HG03520 (cell line): ENCODE data around the gene ADRA2B.
"Not testable (repeated sequence)": the region's sequence is repeated elsewhere in the genome, so short reads cannot be mapped to it uniquely, and the experiment has no call there.

ENCODE experiments used
- ATAC-seq: cut with Tn5 transposase; IDR thresholded peaks from one replicate; pipeline ENCODE4 v1.9.1; 2021; ENCODE audit warnings: mild to moderate bottlenecking, moderate library complexity; ENCODE audit not compliant: unreplicated experiment

Gene ADRA2B

DNA sequence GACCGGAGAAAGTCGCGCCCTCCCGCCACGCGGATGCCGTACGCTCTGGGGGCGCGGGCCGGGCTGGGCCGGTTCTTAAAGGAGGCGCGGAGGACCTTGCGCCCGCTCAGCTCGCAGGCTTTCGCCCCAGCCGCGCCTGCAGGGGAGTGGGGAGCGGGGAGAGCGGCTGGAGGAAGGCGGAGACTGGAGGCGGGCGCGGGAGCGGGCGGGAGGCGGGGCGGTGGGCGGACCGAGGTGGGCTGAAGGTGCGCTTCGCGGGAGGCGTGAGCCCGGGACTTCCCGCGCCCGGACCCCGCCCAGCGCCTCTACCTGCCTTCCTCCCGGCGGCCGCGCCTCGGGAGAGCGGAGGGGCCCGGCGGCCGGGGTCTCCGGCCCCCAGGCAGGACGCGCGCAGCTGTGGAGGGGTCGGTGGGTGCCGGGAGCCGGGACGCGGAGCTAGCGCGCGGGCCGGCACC lies at the start of gene ADRA2B:
Gene ADRA2B, minus strand, starts transcription at position 148 of the 455 bp plus-strand sequence. CDS start 422 bp downstream, outside the sequence.
- ATAC-seq = peak; percentile 38

DNA sequence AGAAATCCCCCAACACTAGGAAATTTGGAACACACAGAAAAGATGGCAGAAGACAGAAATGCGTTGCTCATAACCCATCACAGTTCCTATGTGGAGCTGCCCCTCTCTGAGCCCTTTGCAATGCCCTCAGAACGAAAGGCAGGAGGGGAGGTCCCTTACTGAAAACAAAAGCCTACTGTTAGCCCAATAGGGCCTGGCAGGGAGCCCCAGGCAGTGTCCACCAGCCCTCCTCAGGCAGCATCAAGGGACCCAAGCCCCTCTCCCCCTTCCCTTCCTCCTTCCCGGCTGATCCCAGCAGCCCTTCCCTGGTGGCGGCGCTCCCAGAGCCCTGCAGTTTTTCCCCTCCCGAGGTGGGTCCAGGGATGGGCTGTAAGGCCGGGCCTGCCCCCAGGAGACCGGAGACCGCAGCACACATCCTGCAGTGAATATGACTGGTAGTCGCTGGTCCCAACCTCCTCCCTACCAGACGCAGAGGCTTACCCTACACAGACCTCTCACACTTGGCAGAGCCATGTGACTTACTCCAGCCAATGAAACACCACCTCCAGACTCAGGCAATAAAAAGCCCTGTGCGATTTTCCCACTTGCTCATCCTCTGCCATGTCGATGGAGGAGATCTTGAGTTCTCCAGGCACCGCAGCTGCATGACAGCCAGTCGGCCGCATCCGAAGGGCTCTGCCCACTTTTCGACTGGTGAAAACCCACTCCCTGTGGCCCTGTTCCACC lies 48.3 kb upstream of the ADRA2B start:
- peak; percentile 65 for ATAC-seq

DNA sequence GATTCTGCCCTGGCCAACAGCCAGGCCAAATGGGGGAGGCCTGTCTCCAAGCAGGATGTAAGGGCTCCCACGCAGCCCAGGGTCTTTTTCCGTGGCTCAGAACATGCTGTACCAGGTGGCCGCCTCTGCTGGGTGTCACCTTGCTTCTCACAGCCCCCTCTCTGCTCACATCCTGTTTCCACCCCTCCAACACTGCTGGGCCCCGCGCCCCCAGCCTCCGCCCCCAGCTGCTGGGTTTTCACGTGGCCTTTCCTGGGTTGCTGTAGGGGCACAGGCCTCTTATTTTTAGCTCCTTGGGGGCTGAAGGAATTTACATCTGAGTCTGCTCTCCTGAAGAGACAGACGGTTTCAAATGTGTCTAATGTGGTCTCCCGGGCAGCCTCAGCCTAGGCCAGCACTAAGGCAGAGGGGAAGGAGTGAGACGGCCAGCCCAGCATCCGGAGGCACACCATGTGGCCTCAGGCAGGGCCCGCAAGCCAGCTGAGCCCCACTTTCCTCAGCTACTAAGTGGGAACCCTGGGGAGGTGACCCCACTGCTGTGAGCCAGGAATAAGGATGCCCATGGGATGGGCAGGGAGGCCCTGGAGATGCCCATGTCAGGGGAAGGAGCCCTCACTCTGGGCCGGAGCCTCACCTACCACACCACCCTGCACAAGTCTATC lies 47.5 kb upstream of the ADRA2B start:
- peak; percentile 45 for ATAC-seq

DNA sequence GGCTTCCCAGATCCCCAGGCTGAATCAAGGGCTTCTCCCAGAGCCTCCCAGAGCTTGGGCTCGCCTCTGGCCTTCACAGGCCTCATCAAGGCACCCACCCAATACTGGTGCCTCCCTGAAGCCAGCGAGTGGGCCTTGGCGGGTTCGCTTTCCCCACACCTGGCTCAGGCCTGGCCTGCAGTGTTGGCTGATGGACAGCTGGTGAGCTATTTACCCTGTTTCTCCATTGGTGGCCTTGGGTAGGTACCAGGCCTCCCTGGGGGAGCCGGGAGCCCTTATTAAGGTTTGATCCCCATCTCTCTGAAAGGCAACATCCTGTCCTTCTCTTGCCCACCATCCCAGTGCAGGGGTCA lies 47.0 kb upstream of the ADRA2B start:
- ATAC-seq = peak; percentile 5

DNA sequence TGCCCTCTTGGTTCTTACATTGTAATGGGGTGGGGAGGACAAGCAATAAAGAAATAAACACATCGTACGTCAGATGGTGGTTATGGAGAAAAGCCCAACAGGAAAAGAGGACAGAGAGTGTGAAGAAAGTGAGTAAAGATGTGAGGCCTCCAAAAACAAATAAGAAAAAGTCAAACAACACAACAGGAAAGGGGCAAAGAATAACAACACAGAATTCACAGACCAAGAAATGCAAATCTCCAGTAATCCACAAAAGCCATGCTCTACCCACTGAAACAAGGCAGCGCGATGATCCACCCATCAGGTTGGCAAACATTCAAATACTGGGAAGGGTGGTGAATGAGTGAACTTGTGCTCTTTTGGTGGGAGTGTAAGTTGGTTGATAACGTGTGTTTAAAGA lies 45.5 kb upstream of the ADRA2B start:
- no peak for ATAC-seq

DNA sequence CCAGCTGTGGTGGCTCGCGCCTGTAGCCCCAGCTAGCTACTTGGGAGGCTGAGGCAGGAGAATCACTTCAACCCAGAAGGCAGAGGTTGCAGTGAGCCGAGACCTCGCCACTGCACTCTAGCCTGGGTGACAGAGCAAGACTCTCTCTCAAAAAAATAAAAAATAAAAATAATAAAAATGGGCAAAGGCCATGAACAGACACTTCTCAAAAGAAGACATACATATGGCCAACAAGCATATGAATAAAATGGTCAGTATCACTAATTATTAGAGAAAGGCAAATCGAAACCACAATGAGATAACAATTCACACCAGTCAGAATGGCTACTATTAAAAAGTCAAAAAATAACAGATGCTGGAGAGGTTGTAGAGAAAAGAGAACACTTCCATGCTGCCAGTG lies 44.0 kb upstream of the ADRA2B start:
- not testable (repeated sequence) for ATAC-seq

DNA sequence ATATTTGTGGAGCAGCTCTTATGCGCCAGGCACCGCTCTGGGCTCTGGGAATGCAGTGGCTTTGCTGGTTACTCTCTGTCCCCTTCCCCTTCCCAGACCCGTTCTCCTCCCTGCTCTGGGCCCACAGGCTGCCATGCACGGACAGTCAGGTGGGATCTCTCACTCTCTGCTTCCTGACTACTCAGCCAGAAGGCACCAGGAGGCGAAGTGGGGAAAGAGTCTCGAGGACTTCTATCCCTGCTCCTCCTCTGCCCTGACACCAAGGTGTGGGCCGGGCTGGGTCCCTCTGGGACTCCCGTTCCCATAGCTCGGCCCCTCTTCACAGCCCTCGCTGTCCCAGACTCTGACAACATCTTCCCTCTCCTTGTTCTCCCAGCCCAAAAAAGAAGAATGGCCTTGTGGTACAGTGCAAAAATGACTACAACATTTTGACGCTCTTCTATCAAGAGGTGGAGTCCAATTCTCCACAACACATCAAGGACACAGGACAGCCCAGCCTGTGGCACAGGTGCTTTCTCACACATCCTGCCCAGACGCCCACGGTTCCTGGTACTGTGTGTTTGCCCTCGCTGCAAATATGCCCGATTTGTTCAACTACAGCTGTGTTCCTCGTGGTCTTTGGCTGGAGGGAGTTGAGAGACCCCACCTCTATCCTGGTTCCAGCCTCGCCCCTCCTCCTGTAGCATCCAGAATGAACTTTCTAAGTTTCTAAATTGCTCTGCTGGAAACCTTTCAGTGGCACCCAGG lies 42.9 kb upstream of the ADRA2B start:
- ATAC-seq = no peak

DNA sequence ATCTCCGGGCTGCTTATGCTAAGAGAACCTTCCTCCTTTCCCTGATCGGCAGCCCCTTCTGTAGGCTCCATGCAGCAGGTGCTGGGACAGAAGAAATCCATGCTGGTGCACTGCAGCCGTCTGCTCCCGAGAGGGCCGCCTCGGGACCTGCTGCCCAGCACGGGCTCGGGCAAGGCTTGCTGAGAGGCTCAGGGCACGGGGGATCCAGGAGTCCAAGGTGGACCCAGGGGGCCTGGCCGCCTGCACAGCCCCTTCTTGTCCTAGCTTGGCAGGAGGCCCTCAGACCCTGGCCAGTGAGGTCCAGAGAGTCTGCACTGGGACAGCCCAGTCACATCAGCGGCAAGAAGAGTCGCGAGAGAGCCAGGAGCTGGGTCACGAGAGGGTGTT lies 42.2 kb upstream of the ADRA2B start:
- no peak for ATAC-seq

DNA sequence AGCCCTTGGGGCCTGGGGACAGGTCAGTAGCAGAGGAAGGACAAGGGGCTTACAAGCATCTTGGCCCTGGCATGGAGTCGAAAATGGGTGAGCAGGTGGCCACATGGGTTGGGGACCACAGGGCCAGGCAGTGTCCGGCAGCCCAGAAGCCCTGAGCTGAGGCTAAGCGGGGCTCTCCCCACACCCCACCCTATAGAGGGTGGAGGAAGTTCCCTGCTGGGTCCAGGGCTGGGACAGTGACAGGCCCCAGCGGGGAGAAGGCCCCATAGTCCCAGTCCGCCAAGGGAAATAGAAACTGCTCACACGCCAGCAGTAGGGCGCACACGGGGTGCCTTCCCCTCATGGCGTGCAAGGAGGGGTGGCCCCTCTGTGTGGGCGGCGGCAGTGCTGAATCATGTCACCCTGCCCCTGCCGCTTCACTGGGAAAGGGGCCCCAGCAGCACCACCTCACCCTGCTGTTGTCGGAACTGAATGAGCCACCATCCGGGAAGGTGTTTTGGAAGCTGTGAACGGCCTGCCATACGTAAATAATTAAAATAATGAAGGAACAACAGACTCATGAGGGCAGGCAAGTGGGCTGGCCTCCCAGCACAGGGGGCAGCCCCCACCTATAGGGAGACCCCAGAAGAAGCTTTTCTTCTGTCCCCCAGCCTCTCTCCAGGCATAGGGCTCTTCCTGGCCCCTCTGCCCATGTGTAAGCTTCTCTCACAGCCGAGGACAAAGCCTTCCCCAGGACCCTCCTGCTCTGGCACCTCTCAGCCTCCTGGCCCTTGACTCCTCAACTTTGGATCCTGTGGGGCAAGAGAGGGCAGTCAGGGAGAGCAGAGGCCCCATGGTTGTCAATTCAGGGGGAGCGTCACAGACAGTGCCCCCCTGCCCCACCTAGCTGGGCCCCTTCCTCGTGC lies 41.5 kb upstream of the ADRA2B start:
- peak; percentile 42 for ATAC-seq

DNA sequence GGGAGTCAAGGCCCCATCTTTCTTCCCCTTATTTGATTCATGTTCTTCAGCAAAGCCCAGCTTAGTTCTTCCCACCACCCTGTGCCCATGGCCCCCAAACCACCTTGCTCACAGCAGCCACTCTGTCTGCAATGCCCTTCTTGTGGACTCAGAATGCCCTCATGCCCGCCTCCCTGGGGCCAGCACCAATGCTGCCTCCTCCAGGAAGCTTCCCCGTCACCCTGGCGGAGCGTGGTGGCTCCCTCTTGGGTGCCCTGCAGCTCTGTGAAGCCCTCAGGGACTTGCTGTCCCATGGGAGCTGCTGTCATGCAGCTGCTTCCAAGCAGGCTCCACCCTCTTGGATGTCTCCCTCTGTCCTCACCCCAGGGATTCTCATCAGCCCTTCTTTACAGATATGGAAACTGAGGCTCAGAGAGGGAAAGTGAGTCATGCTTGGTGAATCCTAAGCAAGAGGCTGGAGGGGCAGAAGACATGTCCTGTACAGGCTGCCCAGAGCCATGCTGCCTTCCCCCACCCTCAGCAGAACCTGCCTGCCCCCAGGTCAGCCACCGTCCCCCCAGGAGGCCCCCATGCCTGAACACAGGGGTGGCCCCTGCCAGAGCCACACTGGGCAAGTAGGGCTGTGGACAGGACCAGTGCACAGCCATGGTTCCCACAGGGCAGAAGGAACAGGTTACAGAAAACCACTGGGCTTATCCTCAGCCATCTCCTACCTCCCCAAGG lies 40.7 kb upstream of the ADRA2B start:
- ATAC-seq = peak; percentile 29

DNA sequence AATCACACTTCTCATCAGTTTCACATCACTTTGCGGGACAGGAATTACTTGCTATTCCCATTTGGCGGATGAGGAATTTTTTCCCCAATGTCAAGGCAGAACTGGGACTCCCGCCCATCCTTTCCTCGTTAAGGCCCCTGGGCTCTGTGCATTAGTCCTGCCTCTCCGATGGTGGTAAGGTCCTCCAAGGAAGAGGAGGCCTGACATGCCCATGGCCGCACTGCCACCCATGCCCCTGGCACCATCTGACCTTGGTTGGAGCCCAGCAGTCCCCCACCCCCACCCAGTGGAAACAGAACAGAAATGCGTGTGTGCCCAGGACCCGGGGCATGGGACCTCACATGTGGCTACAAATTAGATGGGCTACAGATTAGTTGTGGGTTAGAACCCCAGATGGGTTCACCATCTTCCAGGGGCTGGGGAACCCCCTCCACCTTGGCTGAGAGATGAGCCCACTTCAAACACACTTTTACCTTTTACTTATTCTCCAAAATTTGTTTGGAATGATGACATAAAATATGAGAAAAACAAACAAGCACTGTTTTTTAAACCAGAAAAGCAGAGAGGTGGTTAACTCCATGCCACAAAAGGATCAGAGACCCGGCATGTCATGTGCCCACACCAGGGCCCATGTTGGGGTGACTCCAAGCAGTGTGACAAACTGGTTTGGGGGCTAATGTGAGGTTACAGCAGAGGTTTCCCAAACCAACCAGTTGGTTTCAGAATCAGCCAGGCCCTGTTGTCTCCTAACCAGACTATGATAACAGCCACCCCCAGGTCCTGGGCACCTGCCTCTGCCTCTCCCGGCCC lies 39.8 kb upstream of the ADRA2B start:
- ATAC-seq = no peak

DNA sequence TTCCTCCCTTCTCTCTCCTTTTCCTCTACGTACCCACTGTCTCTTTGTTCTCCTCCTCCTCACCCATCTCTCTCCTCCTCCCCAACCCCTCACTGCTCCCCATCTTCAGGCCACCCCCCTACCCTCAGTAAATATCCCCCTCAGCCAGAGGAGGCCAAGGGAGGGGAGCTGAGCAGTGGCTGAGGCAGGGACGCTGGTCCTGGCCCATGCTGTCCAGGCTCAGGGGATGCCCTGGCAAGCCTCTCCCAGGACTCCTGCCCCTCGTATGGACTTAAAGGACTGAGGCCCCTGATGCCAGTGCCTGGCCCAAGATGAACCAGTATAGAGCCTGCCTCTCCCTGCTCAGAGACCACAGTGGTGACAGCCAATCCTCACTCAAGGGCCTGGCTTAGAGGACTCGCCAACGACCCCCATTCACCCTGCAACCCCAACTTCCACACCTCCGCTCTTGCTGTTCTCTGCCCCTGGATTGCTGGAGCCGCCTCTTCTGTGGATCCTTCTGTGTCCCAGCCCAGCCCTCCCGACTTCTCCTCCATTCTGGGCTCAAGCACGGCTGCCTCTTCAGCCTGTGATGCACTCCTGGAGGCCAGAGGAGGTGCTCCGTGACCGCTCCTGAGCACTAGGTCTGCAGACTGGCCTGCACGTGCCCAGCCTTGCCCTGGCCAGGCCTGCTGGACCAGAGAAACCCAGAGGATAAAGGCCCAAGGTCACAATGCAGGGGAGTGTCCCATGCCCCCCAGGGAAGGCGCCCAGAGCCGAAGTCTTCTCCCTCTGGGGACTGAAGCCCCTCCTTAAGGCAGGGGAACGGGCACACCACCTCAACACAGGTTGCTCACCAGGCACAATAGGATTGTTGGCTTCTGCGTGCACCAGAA lies 38.4 kb upstream of the ADRA2B start:
- no peak for ATAC-seq

DNA sequence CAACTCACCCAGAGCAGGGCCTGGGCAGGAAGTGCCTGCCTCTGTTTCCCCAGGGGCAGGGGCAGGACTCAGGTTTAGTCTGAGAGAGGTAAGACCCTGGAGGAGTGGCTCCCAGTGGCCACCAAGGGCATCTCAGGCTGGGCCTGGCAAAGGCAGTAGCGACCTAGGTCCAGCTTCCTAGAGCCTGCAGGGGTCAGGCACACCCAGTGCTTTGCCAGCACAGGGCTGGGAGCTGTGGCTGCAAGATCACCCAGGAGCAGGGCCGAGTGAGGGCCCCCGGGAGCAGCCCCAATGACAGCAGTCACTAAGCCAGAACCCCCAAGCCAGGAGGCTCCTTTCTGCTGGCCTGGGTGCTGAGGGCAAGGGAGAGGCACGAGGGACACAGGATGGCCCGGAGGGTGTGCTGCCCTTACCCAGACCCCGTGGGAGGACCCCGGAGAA lies 37.6 kb upstream of the ADRA2B start:
- ATAC-seq = no peak

DNA sequence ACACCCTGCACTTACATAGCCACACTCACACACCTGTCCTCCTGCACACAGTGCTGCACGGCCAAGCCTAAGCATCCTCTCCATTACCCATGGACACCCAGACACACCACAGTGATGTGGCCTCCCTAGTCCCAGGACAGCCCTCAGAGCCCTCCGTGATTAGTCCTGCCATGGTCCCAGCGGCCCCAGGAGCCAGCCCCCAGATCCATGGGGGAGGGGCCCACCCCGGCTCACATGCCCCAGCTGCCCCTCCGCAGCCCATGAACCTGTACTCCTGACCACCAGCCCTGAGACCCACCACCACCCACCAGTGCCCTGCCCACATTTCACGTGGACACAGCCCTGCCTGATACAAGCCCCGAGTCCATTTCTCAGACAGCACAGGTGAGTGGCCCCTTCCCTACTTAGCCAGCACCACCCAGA lies 36.9 kb upstream of the ADRA2B start:
- ATAC-seq = no peak

DNA sequence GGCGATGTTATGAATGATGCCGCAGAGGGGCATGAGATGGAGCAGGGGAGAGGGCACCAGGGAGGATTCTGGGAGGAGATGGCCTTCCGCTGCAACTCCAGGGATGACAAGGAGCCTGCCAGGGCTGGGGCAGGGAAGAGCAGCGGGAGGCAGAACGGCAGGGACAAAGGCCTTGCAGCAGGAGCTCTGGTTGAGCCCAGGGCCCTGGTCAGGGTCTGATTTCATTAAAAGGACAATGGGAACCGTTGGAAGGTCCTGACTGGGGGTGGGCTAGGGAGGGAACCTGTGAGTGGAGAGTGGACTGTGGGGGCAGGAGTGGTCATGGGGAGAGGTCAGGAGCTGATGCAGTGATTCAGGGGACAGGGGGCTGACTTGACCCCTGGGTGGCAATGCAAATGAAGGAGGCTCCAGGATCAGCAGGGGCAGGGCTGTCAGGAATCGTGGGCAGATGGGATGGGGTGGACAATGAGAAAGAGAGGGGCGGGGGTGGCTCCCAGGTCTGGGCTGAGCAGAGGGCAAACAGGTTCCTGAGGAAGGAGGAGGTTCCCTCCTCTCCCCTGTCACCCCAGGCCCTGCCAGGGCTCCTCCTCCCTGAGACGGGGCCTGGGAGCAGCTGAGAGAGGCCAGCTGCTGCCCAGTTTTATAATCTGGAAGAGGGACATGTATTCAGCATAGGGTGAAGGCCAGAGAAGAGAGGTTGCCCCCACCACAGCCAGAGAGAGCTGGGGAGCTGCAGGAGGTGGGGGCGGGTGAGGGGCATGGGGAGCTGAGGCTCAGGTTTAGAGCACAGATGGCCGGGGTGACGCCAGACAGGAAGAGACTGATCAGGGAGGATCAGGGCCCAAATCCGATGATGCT lies 36.2 kb upstream of the ADRA2B start:
- ATAC-seq = no peak

DNA sequence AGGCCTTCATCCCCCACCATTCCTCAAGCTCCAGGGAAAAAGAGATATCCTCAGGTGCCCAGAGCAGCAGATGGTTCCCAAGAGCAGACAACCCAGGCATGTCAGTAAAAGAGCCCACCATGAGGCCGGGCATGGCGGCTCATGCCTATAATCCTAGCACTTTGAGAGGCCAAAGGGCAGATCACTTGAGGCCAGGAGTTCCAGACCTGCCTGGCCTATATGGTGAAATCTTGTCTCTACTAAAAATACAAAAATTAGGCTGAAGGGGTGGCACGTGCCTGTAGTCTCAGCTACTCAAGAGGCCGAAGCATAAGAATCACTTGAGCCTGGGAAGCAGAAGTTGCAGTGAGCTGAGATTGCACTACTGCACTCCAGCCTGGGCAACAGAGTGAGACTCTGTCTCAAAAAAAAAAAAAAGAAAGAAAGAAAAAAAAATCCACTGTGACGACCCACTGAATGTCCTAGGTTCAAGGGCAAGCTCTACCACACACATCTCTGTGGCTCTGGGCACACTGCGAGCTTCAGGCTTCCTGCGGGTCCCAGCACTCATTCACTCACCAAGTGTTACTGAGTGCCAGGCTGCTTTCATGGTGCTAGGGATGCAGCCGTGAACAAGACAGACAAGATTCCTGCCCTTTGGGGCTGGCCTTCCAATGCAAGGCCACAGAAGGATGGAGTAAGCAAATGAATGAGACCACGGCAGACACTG lies 35.4 kb upstream of the ADRA2B start:
- no peak for ATAC-seq
